ENCODE data around the gene ZFP36L1. TPM values are rescaled to one million over a fixed set of nuclear protein-coding genes. Genes with fewer than 3 reads are reported as not detected.

Gene ZFP36L1
- total and polyA plus RNA-seq, 9 of the 15 experiments (the other 6 are each of a cell fraction or from before 2014, with no cell fraction given) = 1.3 to 26.6 (median 3.7) TPM

- intact Hi-C loops (cut with micrococcal nuclease) (no loop called here), in situ Hi-C loops (cut with MboI) (no loop called here)
- Histone ChIP-seq H3K79me2 (ENCODE audit: control insufficient read depth, insufficient read depth, low read length) (no peaks in the 10 kb centered on the region), H4K20me1 (replicated peaks; ENCODE audit: control insufficient read depth, insufficient read depth, low read length) (no peaks in the 10 kb centered on the region), H3K36me3 (ENCODE audit: control insufficient read depth, insufficient read depth, low read length) (no peaks in the 10 kb centered on the region), H3K9me1 (ENCODE audit: control insufficient read depth, insufficient read depth, low read length) (no peaks in the 10 kb centered on the region), H3K4me3 (no peak overlapping the region), H3K4me2 (ENCODE audit: insufficient read depth, low read length) (no peak overlapping the region), H3K9ac (ENCODE audit: insufficient read depth in 1 of 2, low read depth in 2 of 2, low read length in 2 of 2) (no peak overlapping the region), H3K27me3 (ENCODE audit: control insufficient read depth in 2 of 2, insufficient read depth in 2 of 2, low read length in 2 of 2) (no peaks in the 10 kb centered on the region), H2AFZ (ENCODE audit: low read depth, low read length) (no peak overlapping the region), H3K27ac (ENCODE audit: extremely low read depth, low read depth, low read length) (no peak overlapping the region), H3K9me3 (replicated peaks; ENCODE audit: control insufficient read depth, insufficient read depth, low read depth, low read length) (no peaks in the 10 kb centered on the region), H3K4me1 (replicated peaks in 1 of 2; ENCODE audit: control insufficient read depth in 2 of 2, insufficient read depth in 2 of 2, low read length in 2 of 2) (peaks cover 16 to 22% of the 10 kb centered on the region in 2 experiments)
- WGBS (ENCODE audit: insufficient coverage, low coverage, missing lambda C conversion rate) = 39% methylated on average over 7 of the region's 7 CpGs
- no peak for FAIRE-seq
- POLR2A ChIA-PET = interaction anchor here (0.6 kb wide), 1 partner anchor 21 kb away, joined by 3 read pairs; no protein-coding TSS in a partner anchor
- CTCF ChIA-PET (ENCODE audit: low intra/inter-chr PET ratio) = no interaction called here
- ATAC-seq = no peak
- DNase-seq (ENCODE audit: extremely low read depth in 1 of 4, low spot score in 3 of 4) = no peak
- BruUV-seq (replicated peaks) = no TSS peak
- TF ChIP-seq BDP1 (IDR thresholded peaks at IDR 0.05; ENCODE audit: insufficient read depth, insufficient read length) (no peak), JUN (IDR thresholded peaks at IDR 0.05; ENCODE audit: borderline replicate concordance, low read depth, low read length) (no peak), JUN (CRISPR knock-in tag; IDR thresholded peaks at IDR 0.05; ENCODE audit: borderline replicate concordance) (no peak), SMARCA5 (IDR thresholded peaks at IDR 0.05) (no peak), HNRNPUL1 (IDR thresholded peaks at IDR 0.05; ENCODE audit: low read length) (no peak), FOXM1 (IDR thresholded peaks at IDR 0.05; ENCODE audit: low read depth) (no peak), FOXM1 (CRISPR knock-in tag; IDR thresholded peaks at IDR 0.05; ENCODE audit: low read depth) (no peak), SP1 (CRISPR knock-in tag; IDR thresholded peaks at IDR 0.05) (no peak), RFX1 (IDR thresholded peaks at IDR 0.05) (no peak), EZH2 (IDR thresholded peaks at IDR 0.05; ENCODE audit: borderline replicate concordance, low read depth, low read length) (no peak), SMC3 (conservative IDR thresholded peaks at IDR 0.05; ENCODE audit: insufficient read depth, low read depth, low read length) (no peak), STAT5B (CRISPR knock-in tag; IDR thresholded peaks at IDR 0.05) (no peak), KDM1A (IDR thresholded peaks at IDR 0.05) (no peak), ETV6 (IDR thresholded peaks at IDR 0.05; ENCODE audit: borderline replicate concordance in 1 of 2, low read depth in 2 of 2, low read length in 1 of 2) (no peak), ETV6 (CRISPR knock-in tag; IDR thresholded peaks at IDR 0.05; ENCODE audit: borderline replicate concordance) (no peak), FOXJ3 (CRISPR knock-in tag; IDR thresholded peaks at IDR 0.05) (no peak), STAT5A (IDR thresholded peaks at IDR 0.05; ENCODE audit: borderline replicate concordance, low read length) (no peak), ZNF766 (CRISPR knock-in tag; conservative IDR thresholded peaks at IDR 0.05) (no peak), CBX1 (IDR thresholded peaks at IDR 0.05; ENCODE audit: low read depth) (no peak), RBM39 (optimal IDR thresholded peaks at IDR 0.05; ENCODE audit: low read depth, low read length) (no peak)
- TF ChIP-seq, protein P1, sequence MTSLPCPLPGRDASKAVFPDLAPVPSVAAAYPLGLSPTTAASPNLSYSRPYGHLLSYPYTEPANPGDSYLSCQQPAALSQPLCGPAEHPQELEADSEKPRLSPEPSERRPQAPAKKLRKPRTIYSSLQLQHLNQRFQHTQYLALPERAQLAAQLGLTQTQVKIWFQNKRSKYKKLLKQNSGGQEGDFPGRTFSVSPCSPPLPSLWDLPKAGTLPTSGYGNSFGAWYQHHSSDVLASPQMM (CRISPR knock-in tag; IDR thresholded peaks at IDR 0.05) = no peak
- TF ChIP-seq, protein P2, sequence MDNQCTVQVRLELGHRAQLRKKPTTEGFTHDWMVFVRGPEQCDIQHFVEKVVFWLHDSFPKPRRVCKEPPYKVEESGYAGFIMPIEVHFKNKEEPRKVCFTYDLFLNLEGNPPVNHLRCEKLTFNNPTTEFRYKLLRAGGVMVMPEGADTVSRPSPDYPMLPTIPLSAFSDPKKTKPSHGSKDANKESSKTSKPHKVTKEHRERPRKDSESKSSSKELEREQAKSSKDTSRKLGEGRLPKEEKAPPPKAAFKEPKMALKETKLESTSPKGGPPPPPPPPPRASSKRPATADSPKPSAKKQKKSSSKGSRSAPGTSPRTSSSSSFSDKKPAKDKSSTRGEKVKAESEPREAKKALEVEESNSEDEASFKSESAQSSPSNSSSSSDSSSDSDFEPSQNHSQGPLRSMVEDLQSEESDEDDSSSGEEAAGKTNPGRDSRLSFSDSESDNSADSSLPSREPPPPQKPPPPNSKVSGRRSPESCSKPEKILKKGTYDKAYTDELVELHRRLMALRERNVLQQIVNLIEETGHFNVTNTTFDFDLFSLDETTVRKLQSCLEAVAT (IDR thresholded peaks at IDR 0.05) = no peak
Measured at GRCh38 chr14:68766299-68767247, 26.3 kb downstream of the ZFP36L1 start.
